Sigmoid colon (tissue), 7 donors: ENCODE data around the gene TBX20. TPM values are rescaled to one million over a fixed set of nuclear protein-coding genes. Genes with fewer than 3 reads are reported as not detected.
A peak's percentile ranks its signal among the peaks of the same experiment; 100 is the strongest.

ENCODE experiments used
- DNase-seq: peaks from one replicate; pipeline ENCODE4 v3.0.0-alpha.2; 2019
- H3K27ac ChIP-seq, 4 donors: fragments of 200-600 bp; sonication (generic); one replicate each; pipeline ENCODE4 v1.5.1; 2016 to 2019; ENCODE audit warnings: mild to moderate bottlenecking in 1 of 4
- H3K27me3 ChIP-seq, 3 donors: fragments of 200-600 bp; sonication (generic); one replicate each; pipeline ENCODE4 v1.5.1; 2019; ENCODE audit warnings: mild to moderate bottlenecking in 1 of 3
- H3K36me3 ChIP-seq, 4 donors: fragments of 200-600 bp; sonication (generic); one replicate each; pipeline ENCODE4 v1.5.1; 2016 to 2019
- H3K4me1 ChIP-seq, 4 donors: fragments of 200-600 bp; sonication (generic); one replicate each; pipeline ENCODE4 v1.5.1; 2017 to 2019
- H3K4me3 ChIP-seq, 4 donors: fragments of 200-600 bp; sonication (generic); one replicate each; pipeline ENCODE4 v1.5.1; 2017 to 2019; ENCODE audit warnings: mild to moderate bottlenecking in 2 of 4, moderate library complexity in 1 of 4
- H3K9me3 ChIP-seq, 4 donors: fragments of 200-600 bp in 3 of 4; sonication (generic) in 3 of 4; one replicate each; pipeline versions ENCODE4 v1.5.1 to v1.6.1; 2013 to 2019
- CTCF ChIP-seq, 4 experiments: fragments of 450-650 bp in 3 of 4; fragments of 200-600 bp in 1 of 4; IDR thresholded peaks; one replicate each; pipeline ENCODE4 v1.5.1; 2016 to 2019; ENCODE audit warnings: antibody characterized with exemption in 4 of 4, mild to moderate bottlenecking in 3 of 4, moderate library complexity in 2 of 4
- EP300 ChIP-seq, 4 donors: sonication (generic); formaldehyde crosslinking; IDR thresholded peaks; one replicate each; pipeline ENCODE4 v1.6.1; 2017; ENCODE audit warnings: antibody characterized with exemption in 4 of 4
- POLR2A ChIP-seq, 2 donors: fragments of 450-650 bp; IDR thresholded peaks; one replicate each; pipeline ENCODE4 v1.6.1; 2016; ENCODE audit warnings: antibody characterized with exemption in 2 of 2, mild to moderate bottlenecking in 2 of 2, moderate library complexity in 2 of 2
- POLR2AphosphoS5 ChIP-seq, 4 donors: sonication (generic); formaldehyde crosslinking; IDR thresholded peaks; one replicate each; pipeline ENCODE4 v1.6.1; 2017; ENCODE audit warnings: antibody characterized with exemption in 4 of 4
- WGBS, 2 donors: extraction: QIAGEN DNeasy Blood & Tissue Kit; methylation state at CpG; one replicate each; pipeline ENCODE4 v1.1.7; 2013; 5-methylcytosine and 5-hydroxymethylcytosine counted together
- intact Hi-C: fragments of 100-400 bp; cut with DNase I; formaldehyde crosslinking; loops from one replicate; pipeline ENCODE4 v1.15.1; 2023
- polyA plus RNA-seq, 3 donors: library from polyadenylated mRNA; stranded (reverse); fragments of 200-250 nt; gene quantifications; one replicate each; pipeline ENCODE4 v1.2.3, GENCODE V29; 2013
- total RNA-seq, 4 donors: library from RNA; depleted of rRNA; stranded (reverse); fragments of >200 nt; gene quantifications; one replicate each; pipeline ENCODE4 v1.1.0, GENCODE V29; 2016
- donor health status: healthy with polysubstance abuse.
- donor health status: Bipolar disorder and iron deficiency.
- donor health status: healthy.

TBX20 gene
- total RNA-seq (not detected), polyA plus RNA-seq (under 1 TPM in 1 of 3 donors, not detected in 2; 0.04 TPM)

GRCh38 chr7:35253710-35254495 is at the start of gene TBX20:
TSS of gene TBX20 (minus strand) at chr7:35254100. CDS start at chr7:35253620, 480 bp downstream.
- Histone ChIP-seq H3K27me3 (peaks cover 79 to 100% (median 100%) of the 10 kb centered on the region in 3 donors), H3K9me3 (no peaks in the 10 kb centered on the region), H3K4me3 (peak within 1 kb of the TSS in 3 of 4 donors; percentile 34 to 47 (median 45)), H3K36me3 (no peaks in the 10 kb centered on the region), H3K4me1 (peaks cover 0 to 31% (median 26%) of the 10 kb centered on the region in 4 donors), H3K27ac (no peak within 1 kb of the TSS)
- TF ChIP-seq EP300 (IDR thresholded peaks at IDR 0.05): no peak
- TF ChIP-seq CTCF (IDR thresholded peaks at IDR 0.05): no peak
- TF ChIP-seq POLR2AphosphoS5 (IDR thresholded peaks at IDR 0.05): no peak
- TF ChIP-seq POLR2A (IDR thresholded peaks at IDR 0.05): no peak
- no peak for DNase-seq
- intact Hi-C loops: no loop called here
- WGBS, 2 donors: 3% methylated on average over 76 of the region's 76 CpGs

- no peak overlapping the region for H3K4me3 ChIP-seq
- intact Hi-C loops: no loop called here
- TF ChIP-seq POLR2AphosphoS5 (IDR thresholded peaks at IDR 0.05): no peak
- no peak for TF ChIP-seq CTCF (IDR thresholded peaks at IDR 0.05)
- no peak for TF ChIP-seq EP300 (IDR thresholded peaks at IDR 0.05)
- no peak for TF ChIP-seq POLR2A (IDR thresholded peaks at IDR 0.05)
- no peaks in the 10 kb centered on the region for H3K4me1 ChIP-seq
- no peaks in the 10 kb centered on the region for H3K27me3 ChIP-seq
- WGBS, 2 donors: 80 to 86% methylated on average over 6 of the region's 6 CpGs
- no peaks in the 10 kb centered on the region for H3K9me3 ChIP-seq
- no peak for DNase-seq
- no peaks in the 10 kb centered on the region for H3K36me3 ChIP-seq
- no peak overlapping the region for H3K27ac ChIP-seq
Observed at GRCh38 chr7:35289376-35289775, 35.5 kb upstream of the TBX20 start.

GRCh38 chr7:35286986-35287385 is 33.1 kb upstream of the TBX20 start:
- intact Hi-C loops: no loop called here
- 63 to 80% methylated on average over 3 of the region's 3 CpGs for WGBS, 2 donors
- H3K9me3 ChIP-seq: no peaks in the 10 kb centered on the region

GRCh38 chr7:35286422-35286821 is 32.5 kb upstream of the TBX20 start:
- Histone ChIP-seq H3K27me3 (no peaks in the 10 kb centered on the region), H3K4me1 (no peaks in the 10 kb centered on the region), H3K9me3 (no peaks in the 10 kb centered on the region), H3K36me3 (no peaks in the 10 kb centered on the region), H3K27ac (no peak overlapping the region), H3K4me3 (no peak overlapping the region)
- no peak for DNase-seq
- no peak for TF ChIP-seq CTCF (IDR thresholded peaks at IDR 0.05)
- no peak for TF ChIP-seq POLR2A (IDR thresholded peaks at IDR 0.05)
- TF ChIP-seq EP300 (IDR thresholded peaks at IDR 0.05): no peak
- no peak for TF ChIP-seq POLR2AphosphoS5 (IDR thresholded peaks at IDR 0.05)
- intact Hi-C loops: no loop called here

More at GRCh38 chr7:35286986-35287385, 33.1 kb upstream of the TBX20 start:
- no peaks in the 10 kb centered on the region for H3K36me3 ChIP-seq
- H3K27ac ChIP-seq: no peak overlapping the region
- H3K27me3 ChIP-seq: no peaks in the 10 kb centered on the region
- TF ChIP-seq POLR2A (IDR thresholded peaks at IDR 0.05): no peak
- no peak for TF ChIP-seq EP300 (IDR thresholded peaks at IDR 0.05)
- TF ChIP-seq POLR2AphosphoS5 (IDR thresholded peaks at IDR 0.05): no peak
- TF ChIP-seq CTCF (IDR thresholded peaks at IDR 0.05): no peak
- no peak for DNase-seq
- H3K4me3 ChIP-seq: no peak overlapping the region
- H3K4me1 ChIP-seq: no peaks in the 10 kb centered on the region
